WTC11 (cell line): ENCODE data around the gene LRRC1. TPM values are rescaled to one million over a fixed set of nuclear protein-coding genes. Genes with fewer than 3 reads are reported as not detected.

Experiments
- ATAC-seq: fragments of 200-7000 bp; cut with Tn5 transposase; 2 replicates; pipeline ENCODE4 v1.10.0; 2021; ENCODE audit warnings: mild to moderate bottlenecking, moderate library complexity
- CTCF ChIA-PET: fragments of 300-600 bp; sonication (Branson Sonifier 250); formaldehyde crosslinking; loops from one replicate; lab custom pipeline; 2021; ENCODE audit warnings: antibody characterized with exemption; lab: Charles Lee
- POLR2A ChIA-PET: fragments of 350-600 bp; sonication (Branson Sonifier 250); formaldehyde crosslinking; loops from one replicate; lab custom pipeline; 2021; ENCODE audit warnings: antibody characterized with exemption; lab: Charles Lee
- DNase-seq: peaks from one replicate; pipeline ENCODE4 v3.0.0; 2021; ENCODE audit warnings: low spot score
- H3K27ac Mint-ChIP-seq: 2 replicates; pipeline ENCODE4 v1.8.0; 2021; ENCODE audit warnings: mixed read lengths
- H3K27me3 Mint-ChIP-seq: 2 replicates; pipeline ENCODE4 v1.8.0; 2021; ENCODE audit warnings: low read depth, mild to moderate bottlenecking, moderate library complexity, mixed read lengths
- H3K36me3 Mint-ChIP-seq: 2 replicates; pipeline ENCODE4 v1.8.0; 2021; ENCODE audit warnings: mixed read lengths
- H3K4me1 Mint-ChIP-seq: 2 replicates; pipeline ENCODE4 v1.8.0; 2022; ENCODE audit warnings: mixed read lengths
- H3K4me3 Mint-ChIP-seq: 2 replicates; pipeline ENCODE4 v1.8.0; 2021; ENCODE audit warnings: mild to moderate bottlenecking, moderate library complexity, mixed read lengths
- H3K9me3 Mint-ChIP-seq: 2 replicates; pipeline ENCODE4 v1.8.0; 2021; ENCODE audit warnings: mixed read lengths
- AFF4 ChIP-seq: sonication (generic); formaldehyde crosslinking; IDR thresholded peaks from 2 replicates; pipeline ENCODE4 v1.8.1; 2023; ENCODE audit warnings: mild to moderate bottlenecking, missing genetic modification reagents, borderline replicate concordance
- ATF3 ChIP-seq: sonication (generic); formaldehyde crosslinking; conservative IDR thresholded peaks from 2 replicates; pipeline ENCODE4 v1.8.1; 2022; ENCODE audit warnings: mild to moderate bottlenecking, missing genetic modification reagents
- ATF6 ChIP-seq: sonication (generic); formaldehyde crosslinking; IDR thresholded peaks from 2 replicates; pipeline ENCODE4 v1.8.1; 2023; ENCODE audit warnings: mild to moderate bottlenecking, missing genetic modification reagents
- CREM ChIP-seq: sonication (generic); formaldehyde crosslinking; IDR thresholded peaks from 2 replicates; pipeline ENCODE4 v1.8.1; 2022; ENCODE audit warnings: mild to moderate bottlenecking, missing genetic modification reagents, moderate library complexity
- CTCF ChIP-seq: fragments of 200-600 bp; IDR thresholded peaks from 2 replicates; pipeline ENCODE4 v1.8.0; 2022; ENCODE audit warnings: antibody characterized with exemption
- ETV6 ChIP-seq: sonication (generic); formaldehyde crosslinking; IDR thresholded peaks from 2 replicates; pipeline ENCODE4 v1.8.1; 2022; ENCODE audit warnings: mild to moderate bottlenecking, missing genetic modification reagents
- FOXK1 ChIP-seq: sonication (generic); formaldehyde crosslinking; IDR thresholded peaks from 2 replicates; pipeline ENCODE4 v1.8.0; 2022; ENCODE audit warnings: mild to moderate bottlenecking, moderate library complexity, missing genetic modification reagents
- JAZF1 ChIP-seq: fragments of 250-450 bp; sonication (Bioruptor Pico); IDR thresholded peaks from 2 replicates; pipeline ENCODE4 v1.9.0; 2021; ENCODE audit warnings: moderate library complexity, mild to moderate bottlenecking, inconsistent platforms
- JUN ChIP-seq: sonication (generic); formaldehyde crosslinking; IDR thresholded peaks from 2 replicates; pipeline ENCODE4 v1.8.0; 2023; ENCODE audit warnings: mild to moderate bottlenecking, missing genetic modification reagents
- KAT7 ChIP-seq: sonication (generic); formaldehyde crosslinking; IDR thresholded peaks from 2 replicates; pipeline ENCODE4 v1.8.1; 2023; ENCODE audit warnings: missing genetic modification reagents, mild to moderate bottlenecking, borderline replicate concordance
- MYBL2 ChIP-seq: sonication (generic); formaldehyde crosslinking; IDR thresholded peaks from 2 replicates; pipeline ENCODE4 v1.8.1; 2023; ENCODE audit warnings: mild to moderate bottlenecking, moderate library complexity, missing genetic modification reagents
- NR1H2 ChIP-seq: sonication (generic); formaldehyde crosslinking; IDR thresholded peaks from 2 replicates; pipeline ENCODE4 v1.9.0; 2021; ENCODE audit warnings: mild to moderate bottlenecking, moderate library complexity, missing genetic modification reagents
- PREB ChIP-seq: sonication (generic); formaldehyde crosslinking; IDR thresholded peaks from 2 replicates; pipeline ENCODE4 v1.8.1; 2022; ENCODE audit warnings: mild to moderate bottlenecking, missing genetic modification reagents, moderate library complexity, borderline replicate concordance
- ZBTB43 ChIP-seq: sonication (generic); formaldehyde crosslinking; IDR thresholded peaks from 2 replicates; pipeline ENCODE4 v1.8.1; 2023; ENCODE audit warnings: mild to moderate bottlenecking, missing genetic modification reagents
- ZNF425 ChIP-seq: fragments of 250-450 bp; sonication (Bioruptor Pico); conservative IDR thresholded peaks from 2 replicates; pipeline ENCODE4 v1.9.0; 2021; ENCODE audit warnings: mild to moderate bottlenecking
- ZNF532 ChIP-seq: fragments of 250-450 bp; sonication (Bioruptor Pico); IDR thresholded peaks from 2 replicates; pipeline ENCODE4 v1.9.0; 2021; ENCODE audit warnings: mild to moderate bottlenecking, borderline replicate concordance
- total RNA-seq: library from RNA; stranded (reverse); gene quantifications from 3 replicates; pipeline ENCODE4 v1.2.3, GENCODE V29; 2021

LRRC1 gene
- total RNA-seq, 1 experiment from 2014 or later = 12.7 TPM

GRCh38 chr6:53960311-53960710, 165.5 kb downstream of the LRRC1 start:
- TF ChIP-seq KAT7 = no peak
- TF ChIP-seq ATF3 (CRISPR knock-in tag) = no peak
- no peak for TF ChIP-seq ZNF425 (CRISPR knock-in tag)
- TF ChIP-seq CTCF = no peak
- TF ChIP-seq ZNF532 (CRISPR knock-in tag) = no peak
- no peak for TF ChIP-seq NR1H2
- TF ChIP-seq ZBTB43 (CRISPR knock-in tag) = no peak
- POLR2A ChIA-PET = no interaction called here
- no peaks in the 10 kb centered on the region for H3K27me3 Mint-ChIP-seq
- H3K4me3 Mint-ChIP-seq = no peak overlapping the region
- no peaks in the 10 kb centered on the region for H3K9me3 Mint-ChIP-seq
- H3K36me3 Mint-ChIP-seq = no peaks in the 10 kb centered on the region
- CTCF ChIA-PET = interaction anchor here (1.2 to 6.0 kb wide), 3 partner anchors 232 to 242 kb away, joined by 3 to 63 read pairs (median 5); no protein-coding TSS in a partner anchor
- ATAC-seq = no peak
- DNase-seq = no peak
- H3K4me1 Mint-ChIP-seq = peaks cover 14% of the 10 kb centered on the region
- H3K27ac Mint-ChIP-seq = no peak overlapping the region

- peak; percentile 43 for DNase-seq
- Mint-ChIP-seq H3K27ac (peak overlapping the region; percentile 86), H3K4me1 (peaks cover 14% of the 10 kb centered on the region), H3K4me3 (no peak overlapping the region), H3K27me3 (no peaks in the 10 kb centered on the region), H3K9me3 (no peaks in the 10 kb centered on the region), H3K36me3 (no peaks in the 10 kb centered on the region)
- ATAC-seq = peak; percentile 98
- ChIA-PET POLR2A (no interaction called here), CTCF (interaction anchor here (1.4 kb wide), 1 partner anchor 167 kb away, joined by 4 read pairs; the partner anchor contains the start of gene LRRC1)
- TF ChIP-seq PREB (CRISPR knock-in tag) = no peak
- no peak for TF ChIP-seq ATF6 (CRISPR knock-in tag)
- no peak for TF ChIP-seq CREM (CRISPR knock-in tag)
- no peak for TF ChIP-seq JUN
- TF ChIP-seq AFF4 (CRISPR knock-in tag) = no peak
- no peak for TF ChIP-seq JAZF1
- no peak for TF ChIP-seq ETV6 (CRISPR knock-in tag)
- TF ChIP-seq FOXK1 (CRISPR knock-in tag) = no peak
- TF ChIP-seq MYBL2 (CRISPR knock-in tag) = no peak
These were observed 167.0 kb downstream of the LRRC1 start for GRCh38 chr6:53961679-53962370.
